ENCODE data around the gene DGAT2.

DGAT2 gene

DNA sequence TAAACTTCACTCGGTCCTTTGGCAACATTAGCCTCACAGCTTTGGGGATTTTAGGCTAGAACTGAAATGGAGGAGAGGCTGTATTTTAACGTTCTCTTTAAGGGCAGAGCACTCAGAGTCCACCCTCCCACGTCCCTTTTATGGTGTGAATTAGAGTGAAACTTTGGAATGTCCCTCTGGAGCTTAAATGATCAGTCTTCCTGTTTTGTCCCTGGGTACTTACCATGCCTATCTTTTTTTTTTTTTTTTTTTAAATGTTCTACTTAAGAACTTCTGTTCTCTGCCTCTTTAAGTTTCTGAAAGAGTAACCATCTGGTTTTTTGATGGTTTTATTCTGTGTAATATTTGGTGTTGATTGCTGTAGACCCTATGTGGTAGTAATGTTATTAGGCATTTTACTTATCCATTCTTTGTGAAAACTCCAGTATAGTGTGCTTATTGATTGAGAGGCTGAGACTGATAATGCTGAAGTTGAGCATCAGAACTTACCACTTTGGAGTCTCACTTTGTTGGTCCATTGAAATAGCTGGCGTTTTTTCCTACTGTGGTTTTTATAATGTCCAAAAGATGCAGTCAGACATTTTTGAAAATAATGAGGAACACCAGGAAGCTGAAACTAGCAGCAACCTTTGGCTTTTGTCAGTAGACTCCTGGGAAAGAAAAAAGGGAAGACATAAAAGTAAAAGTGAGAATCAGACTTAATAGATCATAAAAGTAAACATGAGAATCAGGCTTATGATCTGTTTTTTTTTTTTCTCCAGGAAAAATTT is 58.1 kb downstream of the DGAT2 start:
- DNase-seq (ENCODE audit: low read depth, low spot score), result no peak

DNA sequence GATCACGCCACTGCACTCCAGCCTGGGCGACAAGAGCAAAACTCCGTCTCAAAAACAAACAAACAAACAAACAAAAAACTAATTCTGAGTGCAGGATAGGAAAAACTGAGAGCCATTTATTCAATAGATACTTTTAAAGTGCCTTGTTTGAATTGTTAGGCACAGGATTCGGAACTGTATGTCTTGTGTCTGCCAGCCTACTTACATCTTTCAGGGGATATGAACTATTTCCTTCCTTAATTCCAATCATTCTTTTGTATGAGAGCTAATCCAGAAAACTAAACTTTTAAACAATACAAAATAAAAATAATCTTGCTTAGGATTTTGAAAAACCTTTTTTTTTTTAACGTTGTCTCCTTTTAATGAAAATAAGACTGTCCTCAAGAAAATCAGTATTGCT is 59.0 kb downstream of the DGAT2 start:
- DNase-seq (ENCODE audit: low read depth, low spot score), result no peak

DNA sequence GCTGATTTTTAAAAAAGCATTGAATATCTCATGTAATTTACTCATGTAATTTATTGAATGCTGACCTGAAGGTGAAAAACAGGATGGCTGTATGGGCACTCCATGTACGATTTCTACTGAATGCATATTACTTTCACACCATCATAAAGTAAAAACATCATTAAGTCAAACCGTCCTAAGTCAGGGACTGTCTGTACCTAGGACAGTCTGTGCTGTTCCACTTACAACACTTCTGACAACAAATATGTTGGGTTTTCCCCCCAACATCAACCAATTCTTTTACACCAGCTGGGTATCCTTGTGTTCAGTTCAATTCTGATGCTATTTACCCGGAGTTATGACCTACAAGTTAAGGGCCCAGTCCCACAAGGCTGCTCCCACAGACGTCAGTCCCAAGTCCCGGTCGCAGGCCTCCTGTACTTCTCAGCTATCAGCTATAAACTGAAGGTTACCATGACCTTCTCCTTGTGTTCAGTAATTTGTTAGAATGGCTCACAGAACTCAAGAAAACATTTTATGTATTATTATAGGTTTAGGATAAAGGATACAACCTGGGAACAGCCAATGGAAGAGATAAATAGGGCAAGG is 63.4 kb downstream of the DGAT2 start:
- no peak for DNase-seq (ENCODE audit: low read depth, low spot score)

DNA sequence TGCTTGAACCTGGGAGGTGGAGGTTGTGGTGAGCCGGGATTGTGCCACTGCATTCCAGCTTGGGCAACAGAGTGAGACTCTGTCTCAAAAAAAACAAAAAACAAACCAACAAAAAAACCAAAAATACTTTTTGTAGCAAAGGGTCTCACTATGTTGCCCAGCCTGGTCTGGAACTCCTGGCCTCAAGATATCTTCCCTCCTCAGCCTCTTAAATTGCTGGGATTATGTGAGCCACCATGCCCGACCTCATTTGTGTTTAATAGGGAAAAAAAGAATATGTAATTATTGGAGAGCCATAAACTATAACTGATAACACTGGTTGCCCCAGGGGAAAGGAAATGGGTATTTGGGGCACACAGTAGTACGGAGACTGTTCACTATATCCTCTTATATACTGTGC is 66.2 kb downstream of the DGAT2 start:
- DNase-seq (ENCODE audit: low read depth, low spot score), result no peak

DNA sequence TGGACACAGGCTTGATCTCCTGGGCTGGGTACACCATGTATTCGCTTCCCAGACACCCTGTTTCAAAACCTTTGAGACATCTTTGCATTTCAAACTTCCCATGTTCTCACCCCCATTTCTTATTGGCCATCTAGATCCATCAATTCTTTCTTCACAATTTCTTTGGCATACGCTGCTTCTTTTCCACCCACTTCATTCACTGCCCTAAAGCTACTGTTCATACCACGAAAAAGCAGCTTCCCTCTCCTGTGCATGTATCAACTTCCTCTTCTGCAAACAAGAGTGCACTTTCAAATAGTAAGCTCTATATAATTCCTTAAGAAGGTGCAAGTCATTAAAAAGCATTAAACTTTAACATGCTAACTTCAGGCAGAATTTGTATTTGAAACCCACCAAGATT is 67.8 kb downstream of the DGAT2 start:
- no peak for DNase-seq (ENCODE audit: low read depth, low spot score)

DNA sequence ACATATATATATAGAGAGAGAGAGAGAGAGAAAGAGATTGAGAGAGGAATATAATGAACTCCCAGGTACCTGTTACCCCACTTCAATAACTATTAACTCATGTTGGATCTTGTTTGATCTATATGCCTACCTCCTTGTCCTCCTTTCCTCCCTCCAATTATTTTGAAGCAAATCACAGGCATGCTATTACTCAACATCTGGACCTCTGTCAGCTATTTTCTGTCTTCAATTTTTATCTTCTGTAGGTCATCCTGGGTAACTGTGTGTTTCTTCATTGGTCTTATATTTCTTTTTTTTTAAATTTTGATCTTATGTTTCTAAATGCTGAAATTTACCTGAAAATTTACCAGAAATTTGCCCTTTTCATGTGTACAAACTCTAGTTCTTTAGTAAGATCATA is 71.3 kb downstream of the DGAT2 start:
- no peak for DNase-seq (ENCODE audit: low read depth, low spot score)

DNA sequence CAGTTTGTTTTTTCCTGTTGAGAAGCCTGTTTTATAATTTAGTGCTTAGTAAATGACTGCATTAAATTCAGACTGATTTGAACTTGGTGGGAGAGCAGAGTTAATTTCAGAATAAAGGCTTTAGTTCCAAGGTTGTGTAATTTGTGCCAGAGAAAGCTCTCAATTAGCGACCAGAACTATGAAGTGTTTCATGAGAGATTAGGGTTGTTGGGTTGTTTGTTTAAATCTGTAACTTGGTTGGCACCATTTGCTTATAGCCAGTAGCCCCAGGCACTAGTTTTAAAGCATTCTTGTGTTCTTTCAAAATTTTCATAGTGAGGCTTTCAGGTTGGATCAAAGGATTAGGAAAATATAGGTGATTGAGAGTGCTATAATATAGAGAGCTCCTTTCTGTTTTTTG is 71.9 kb downstream of the DGAT2 start:
- no peak for DNase-seq (ENCODE audit: low read depth, low spot score)

DNA sequence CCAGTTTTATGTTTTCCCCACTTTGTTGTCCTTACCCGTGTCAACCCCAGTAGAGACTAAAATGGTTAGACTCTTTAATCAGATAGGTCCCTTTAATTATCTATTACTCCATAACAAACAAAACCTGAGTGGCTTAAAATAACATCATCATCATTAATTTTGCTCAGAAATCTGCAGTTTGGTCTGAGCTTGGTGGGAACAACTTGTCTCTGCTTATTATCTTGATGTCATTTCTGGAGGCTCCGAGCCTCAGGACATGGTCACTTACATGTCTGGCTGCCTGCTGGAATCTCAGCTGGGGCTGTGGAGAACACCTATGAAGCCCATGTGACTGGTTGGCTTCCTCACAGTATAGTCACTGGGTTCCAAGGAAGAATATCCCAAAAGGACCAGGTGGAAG is 73.2 kb downstream of the DGAT2 start:
- DNase-seq (ENCODE audit: low read depth, low spot score), result no peak

DNA sequence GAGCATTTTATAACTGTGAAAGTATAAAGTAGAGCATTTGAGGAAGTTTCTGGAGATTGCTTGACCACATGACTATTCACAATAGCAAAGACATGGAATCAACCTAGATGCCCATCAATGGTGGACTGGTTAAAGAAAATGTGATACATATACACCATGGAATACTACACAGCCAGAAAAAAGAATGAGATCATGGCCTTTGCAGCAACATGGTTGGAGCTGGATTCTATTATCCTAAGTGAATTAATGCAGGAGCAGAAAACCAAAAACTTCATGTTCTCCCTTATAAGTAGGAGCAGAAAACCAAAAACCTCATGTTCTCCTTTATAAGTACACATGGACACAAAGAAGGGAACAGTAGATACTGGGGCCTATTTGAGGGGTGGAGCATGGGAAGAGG is 76.7 kb downstream of the DGAT2 start:
- no peak for DNase-seq (ENCODE audit: low read depth, low spot score)

DNA sequence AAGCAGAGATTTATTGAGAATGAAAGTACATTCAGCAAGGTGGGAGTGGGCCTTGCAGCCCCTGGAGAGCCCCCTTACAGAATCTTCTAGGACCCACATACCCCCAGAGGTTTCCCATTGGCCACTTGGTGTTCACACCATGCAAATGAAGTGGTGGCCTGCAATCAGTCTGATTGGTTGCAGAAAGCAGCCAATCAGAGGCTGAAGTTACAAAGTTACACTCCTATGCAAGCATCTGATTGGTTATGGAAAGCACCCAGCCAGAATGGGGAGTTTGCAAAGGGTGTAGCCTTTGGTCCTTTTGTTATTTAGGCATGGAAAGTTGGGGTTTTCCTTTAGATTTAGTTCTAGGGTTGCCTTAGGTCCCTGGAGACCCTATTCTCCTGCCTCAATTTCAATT is 81.3 kb downstream of the DGAT2 start:
- DNase-seq (ENCODE audit: low read depth, low spot score), result no peak

DNA sequence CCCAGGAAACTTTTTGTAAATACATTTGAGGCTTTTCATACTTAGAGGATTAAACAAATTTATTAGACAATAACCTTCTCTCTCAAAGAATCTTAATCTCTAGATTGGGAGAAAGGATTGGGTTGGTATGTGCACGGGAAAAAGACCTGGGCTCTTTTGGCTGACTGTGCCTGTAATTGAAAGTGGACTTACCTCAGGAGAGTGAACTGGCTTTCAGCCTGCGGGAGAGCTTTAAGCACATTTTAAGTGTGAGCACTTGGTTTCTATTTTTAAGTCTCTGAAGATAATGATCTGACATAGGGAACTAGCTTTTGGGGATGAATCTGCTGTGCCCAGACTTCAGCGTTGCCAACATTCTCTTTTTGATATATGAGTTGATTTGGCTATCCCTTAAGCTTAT is 82.2 kb downstream of the DGAT2 start:
- DNase-seq (ENCODE audit: low read depth, low spot score), result no peak

All from activated naive CD8-positive, alpha-beta T cell treated with anti-CD3 and anti-CD28 coated beads, Interleukin-2, amount 50 U/mL, for 16 hours (primary cell).